Measurements from ENCODE around the gene SGPP1. TPM values are rescaled to one million over a fixed set of nuclear protein-coding genes. Genes with fewer than 3 reads are reported as not detected.

SGPP1 gene
- total and polyA plus RNA-seq, 2 of the 8 experiments (the other 6 are each of a cell fraction or from before 2014, with no cell fraction given): 5.7 to 8.1 TPM

GRCh38 chr14:63727736-63728728, at the start of gene SGPP1 (continued):
- TF ChIP-seq CHD7 (IDR thresholded peaks at IDR 0.05; ENCODE audit: insufficient replicate concordance, low read length): no peak
- TF ChIP-seq BACH1 (IDR thresholded peaks at IDR 0.05; ENCODE audit: low read length): no peak; the same call in 1 of the 2 replicates
- 0 out of 2 replicates have a peak, but pooled peaks have one; percentile 14 for TF ChIP-seq GABPA (IDR thresholded peaks at IDR 0.05; ENCODE audit: borderline replicate concordance, insufficient read depth, low read length)
- TF ChIP-seq TEAD4 (IDR thresholded peaks at IDR 0.05; ENCODE audit: low read depth, low read length): no peak
- TF ChIP-seq FOSL1 (IDR thresholded peaks at IDR 0.05; ENCODE audit: insufficient read depth, low read depth, low read length): no peak
- no peak for TF ChIP-seq SRF (IDR thresholded peaks at IDR 0.05; ENCODE audit: low read depth, low read length)
- no peak for TF ChIP-seq CTBP2 (IDR thresholded peaks at IDR 0.05; ENCODE audit: borderline replicate concordance, insufficient read depth, insufficient read length, low read length)
- no peak for TF ChIP-seq MAFK (IDR thresholded peaks at IDR 0.05; ENCODE audit: low read depth, low read length)
- TF ChIP-seq SIRT6 (IDR thresholded peaks at IDR 0.05; ENCODE audit: low read length): no peak
